ENCODE results near the gene PFKFB2.

DNA sequence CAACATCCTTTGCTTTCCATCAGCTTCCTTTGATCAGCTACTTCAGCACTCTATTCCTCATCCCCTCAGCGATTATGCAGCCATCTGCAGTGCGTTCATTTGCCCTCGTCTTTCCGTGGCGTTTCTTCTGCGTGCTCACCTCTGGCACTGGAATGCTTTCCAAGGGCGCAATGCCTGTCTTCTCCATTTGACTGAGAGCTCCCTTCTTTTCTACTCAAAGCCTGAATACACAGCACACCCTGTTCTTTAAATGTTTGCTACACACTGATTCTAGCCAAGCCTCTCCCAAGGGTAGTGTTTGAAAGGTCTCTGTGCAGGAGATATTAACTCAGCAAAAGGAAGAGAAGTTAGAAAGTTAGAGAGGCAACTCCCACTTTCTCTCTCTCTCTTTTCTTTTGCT lies 43.1 kb upstream of the PFKFB2 start:
- TF ChIP-seq TEAD4 (IDR thresholded peaks at IDR 0.05) (no peak), ZBTB7A (IDR thresholded peaks at IDR 0.05; ENCODE audit: low read depth) (no peak), NFIC (IDR thresholded peaks at IDR 0.05) (no peak), EP300 (IDR thresholded peaks at IDR 0.05; ENCODE audit: borderline replicate concordance) (no peak), CREB1 (IDR thresholded peaks at IDR 0.05; ENCODE audit: low read depth) (no peak), EGR1 (IDR thresholded peaks at IDR 0.05) (no peak), RAD21 (IDR thresholded peaks at IDR 0.05; ENCODE audit: low read depth) (no peak), CEBPB (IDR thresholded peaks at IDR 0.05) (no peak), YY1 (IDR thresholded peaks at IDR 0.05; ENCODE audit: low read depth) (no peak), TCF12 (IDR thresholded peaks at IDR 0.05; ENCODE audit: low read depth) (no peak)
- TF ChIP-seq, protein P1, sequence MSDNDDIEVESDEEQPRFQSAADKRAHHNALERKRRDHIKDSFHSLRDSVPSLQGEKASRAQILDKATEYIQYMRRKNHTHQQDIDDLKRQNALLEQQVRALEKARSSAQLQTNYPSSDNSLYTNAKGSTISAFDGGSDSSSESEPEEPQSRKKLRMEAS (IDR thresholded peaks at IDR 0.05), result no peak
